Measurements from ENCODE around the gene FYN.

The FYN gene

DNA sequence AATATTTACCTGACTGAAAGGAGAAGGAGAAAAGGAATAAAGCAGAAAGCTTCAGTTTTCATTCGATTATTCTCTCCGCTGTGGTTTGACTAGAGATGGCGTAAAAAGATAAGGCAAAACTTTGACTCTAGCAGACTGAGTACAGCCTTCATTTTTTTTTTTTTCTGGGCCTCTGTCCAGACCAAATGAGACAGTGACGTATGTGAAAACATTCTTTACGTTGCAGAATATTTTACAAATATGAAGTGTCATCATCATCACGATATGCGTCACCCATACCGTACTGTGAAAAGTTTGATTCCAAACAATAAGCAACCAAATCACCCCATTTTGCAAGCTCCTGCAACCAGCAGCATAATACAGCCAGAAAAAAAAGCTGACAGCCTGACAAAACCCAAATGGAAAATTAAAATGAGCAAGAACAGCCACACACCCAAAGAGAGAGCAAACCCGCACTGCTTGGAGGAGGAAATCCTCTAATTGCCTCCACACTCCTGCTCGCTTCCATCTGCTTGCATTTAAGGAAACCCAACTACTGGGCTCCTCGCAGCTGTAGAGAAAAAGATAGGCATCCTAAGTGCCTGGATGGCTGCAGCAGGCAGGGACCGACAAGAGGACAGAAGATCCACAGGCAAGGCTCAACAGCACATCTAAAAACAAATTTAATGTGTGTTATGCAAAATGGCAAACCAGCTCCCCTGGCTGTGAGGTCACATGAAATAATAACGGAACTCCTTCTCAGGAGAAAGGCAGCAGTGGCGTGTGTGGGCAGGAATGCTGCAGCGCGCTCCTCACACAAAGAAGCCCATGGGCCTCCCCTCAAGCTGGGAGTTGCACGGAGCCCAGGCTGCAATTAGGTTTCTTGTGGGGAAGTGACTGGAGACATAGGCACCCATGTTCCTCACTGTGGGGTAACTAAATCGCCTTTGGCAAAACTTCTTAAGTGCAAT lies 113.1 kb downstream of the FYN start:
- TF ChIP-seq EP300 (IDR thresholded peaks at IDR 0.05; ENCODE audit: borderline replicate concordance) (no peak), RAD21 (IDR thresholded peaks at IDR 0.05; ENCODE audit: low read depth) (no peak)

DNA sequence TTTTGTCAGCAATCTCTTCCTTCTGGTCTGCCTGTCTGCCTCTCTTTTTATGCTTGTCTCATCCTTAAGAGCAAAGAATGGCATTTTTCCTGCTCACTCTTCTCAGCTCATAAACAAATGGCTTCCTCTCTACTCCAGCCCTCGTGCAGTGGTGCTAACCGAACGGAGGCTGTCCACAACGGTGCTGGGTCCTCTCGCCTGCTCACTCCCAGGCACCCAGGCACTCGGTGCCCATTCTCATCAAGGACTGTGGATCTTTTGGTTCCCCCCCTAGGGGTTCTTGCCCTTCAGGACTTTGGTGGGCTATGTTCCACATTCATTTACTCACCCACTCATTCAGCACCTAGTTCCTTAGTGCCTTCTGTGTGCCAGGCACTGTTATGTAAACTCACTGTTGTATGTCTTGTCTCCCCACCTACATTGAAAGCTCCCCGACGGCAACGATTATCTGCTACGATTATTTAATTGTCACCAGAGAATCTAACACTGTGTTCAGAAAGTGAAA lies 113.9 kb downstream of the FYN start:
- TF ChIP-seq CEBPB (IDR thresholded peaks at IDR 0.05): no peak
- no peak for TF ChIP-seq NFIC (IDR thresholded peaks at IDR 0.05)
- no peak for TF ChIP-seq EP300 (IDR thresholded peaks at IDR 0.05; ENCODE audit: borderline replicate concordance)
- no peak for TF ChIP-seq RAD21 (IDR thresholded peaks at IDR 0.05; ENCODE audit: low read depth)
- TF ChIP-seq, protein P1, sequence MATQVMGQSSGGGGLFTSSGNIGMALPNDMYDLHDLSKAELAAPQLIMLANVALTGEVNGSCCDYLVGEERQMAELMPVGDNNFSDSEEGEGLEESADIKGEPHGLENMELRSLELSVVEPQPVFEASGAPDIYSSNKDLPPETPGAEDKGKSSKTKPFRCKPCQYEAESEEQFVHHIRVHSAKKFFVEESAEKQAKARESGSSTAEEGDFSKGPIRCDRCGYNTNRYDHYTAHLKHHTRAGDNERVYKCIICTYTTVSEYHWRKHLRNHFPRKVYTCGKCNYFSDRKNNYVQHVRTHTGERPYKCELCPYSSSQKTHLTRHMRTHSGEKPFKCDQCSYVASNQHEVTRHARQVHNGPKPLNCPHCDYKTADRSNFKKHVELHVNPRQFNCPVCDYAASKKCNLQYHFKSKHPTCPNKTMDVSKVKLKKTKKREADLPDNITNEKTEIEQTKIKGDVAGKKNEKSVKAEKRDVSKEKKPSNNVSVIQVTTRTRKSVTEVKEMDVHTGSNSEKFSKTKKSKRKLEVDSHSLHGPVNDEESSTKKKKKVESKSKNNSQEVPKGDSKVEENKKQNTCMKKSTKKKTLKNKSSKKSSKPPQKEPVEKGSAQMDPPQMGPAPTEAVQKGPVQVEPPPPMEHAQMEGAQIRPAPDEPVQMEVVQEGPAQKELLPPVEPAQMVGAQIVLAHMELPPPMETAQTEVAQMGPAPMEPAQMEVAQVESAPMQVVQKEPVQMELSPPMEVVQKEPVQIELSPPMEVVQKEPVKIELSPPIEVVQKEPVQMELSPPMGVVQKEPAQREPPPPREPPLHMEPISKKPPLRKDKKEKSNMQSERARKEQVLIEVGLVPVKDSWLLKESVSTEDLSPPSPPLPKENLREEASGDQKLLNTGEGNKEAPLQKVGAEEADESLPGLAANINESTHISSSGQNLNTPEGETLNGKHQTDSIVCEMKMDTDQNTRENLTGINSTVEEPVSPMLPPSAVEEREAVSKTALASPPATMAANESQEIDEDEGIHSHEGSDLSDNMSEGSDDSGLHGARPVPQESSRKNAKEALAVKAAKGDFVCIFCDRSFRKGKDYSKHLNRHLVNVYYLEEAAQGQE (IDR thresholded peaks at IDR 0.05; ENCODE audit: low read depth): no peak
- no peak for TF ChIP-seq TAF1 (IDR thresholded peaks at IDR 0.05; ENCODE audit: low read depth)
- TF ChIP-seq, protein P2, sequence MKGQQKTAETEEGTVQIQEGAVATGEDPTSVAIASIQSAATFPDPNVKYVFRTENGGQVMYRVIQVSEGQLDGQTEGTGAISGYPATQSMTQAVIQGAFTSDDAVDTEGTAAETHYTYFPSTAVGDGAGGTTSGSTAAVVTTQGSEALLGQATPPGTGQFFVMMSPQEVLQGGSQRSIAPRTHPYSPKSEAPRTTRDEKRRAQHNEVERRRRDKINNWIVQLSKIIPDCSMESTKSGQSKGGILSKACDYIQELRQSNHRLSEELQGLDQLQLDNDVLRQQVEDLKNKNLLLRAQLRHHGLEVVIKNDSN (IDR thresholded peaks at IDR 0.05): no peak
- no peak for TF ChIP-seq CREB1 (IDR thresholded peaks at IDR 0.05; ENCODE audit: low read depth)
- TF ChIP-seq ZBTB7A (IDR thresholded peaks at IDR 0.05; ENCODE audit: low read depth): no peak
- TF ChIP-seq, protein P3, sequence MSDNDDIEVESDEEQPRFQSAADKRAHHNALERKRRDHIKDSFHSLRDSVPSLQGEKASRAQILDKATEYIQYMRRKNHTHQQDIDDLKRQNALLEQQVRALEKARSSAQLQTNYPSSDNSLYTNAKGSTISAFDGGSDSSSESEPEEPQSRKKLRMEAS (IDR thresholded peaks at IDR 0.05): no peak

DNA sequence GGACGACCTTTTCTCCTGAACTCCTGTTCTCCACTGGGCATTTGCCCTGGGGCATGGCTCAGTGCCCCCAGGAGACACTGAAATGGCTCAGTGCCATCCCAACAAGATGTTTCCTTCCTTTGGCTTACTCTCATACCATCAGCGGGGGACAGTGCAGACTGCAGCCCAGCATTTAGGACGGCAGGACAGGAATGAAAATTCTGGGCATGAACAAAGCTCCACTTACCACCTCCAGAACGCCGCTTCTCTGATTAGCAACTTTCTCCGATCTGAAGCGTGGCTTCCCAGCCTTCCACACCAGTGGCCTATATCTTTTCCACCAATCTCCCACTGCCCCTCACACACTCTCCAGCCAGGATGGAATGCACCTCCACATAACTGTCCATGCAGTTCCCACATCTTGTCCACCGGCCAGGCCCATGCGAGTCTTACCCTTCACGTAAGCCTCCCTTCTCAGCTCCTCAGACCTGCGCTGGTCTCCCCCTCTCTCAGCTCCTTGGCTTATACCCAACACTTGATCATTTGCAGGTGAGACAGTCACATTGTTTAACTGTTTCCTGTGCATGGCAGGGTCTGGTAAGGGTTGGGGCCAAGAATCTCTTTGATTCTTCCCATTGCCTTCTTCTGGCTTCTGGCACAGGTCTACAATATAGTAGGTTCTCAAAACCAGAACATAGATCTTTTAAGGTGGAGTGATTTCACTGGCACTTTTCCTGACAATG lies 114.5 kb downstream of the FYN start:
- TF ChIP-seq, protein P1 (IDR thresholded peaks at IDR 0.05; ENCODE audit: low read depth): no peak
- TF ChIP-seq NFIC (IDR thresholded peaks at IDR 0.05) (no peak), CEBPB (IDR thresholded peaks at IDR 0.05) (no peak), TCF12 (IDR thresholded peaks at IDR 0.05; ENCODE audit: low read depth) (no peak), TEAD4 (IDR thresholded peaks at IDR 0.05) (no peak), EP300 (IDR thresholded peaks at IDR 0.05; ENCODE audit: borderline replicate concordance) (no peak), YY1 (IDR thresholded peaks at IDR 0.05; ENCODE audit: low read depth) (no peak)
- TF ChIP-seq, protein P3 (IDR thresholded peaks at IDR 0.05): no peak

DNA sequence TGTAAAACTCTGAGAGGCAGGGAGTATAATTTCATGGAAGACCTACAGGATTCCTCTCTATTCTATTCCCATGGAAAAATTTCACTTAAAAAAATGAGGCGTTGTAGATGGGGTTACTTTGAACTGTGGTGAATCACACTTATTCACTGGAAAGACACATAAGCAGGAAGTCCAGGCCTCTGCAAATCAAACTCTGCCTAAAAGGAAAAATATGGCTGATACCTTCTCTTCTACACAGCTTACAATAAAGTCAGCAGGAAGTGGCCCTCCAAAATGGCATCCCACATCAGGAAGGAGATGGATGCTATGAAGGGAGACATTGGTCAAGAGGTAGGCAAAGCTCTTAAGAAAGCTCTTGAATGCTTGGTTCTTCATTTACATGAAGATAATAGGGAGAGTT lies 115.9 kb downstream of the FYN start:
- TF ChIP-seq, protein P3 (IDR thresholded peaks at IDR 0.05): no peak
- TF ChIP-seq EGR1 (IDR thresholded peaks at IDR 0.05): no peak
- no peak for TF ChIP-seq NFIC (IDR thresholded peaks at IDR 0.05)
- no peak for TF ChIP-seq TCF12 (IDR thresholded peaks at IDR 0.05; ENCODE audit: low read depth)
- TF ChIP-seq, protein P1 (IDR thresholded peaks at IDR 0.05; ENCODE audit: low read depth): no peak
- no peak for TF ChIP-seq RAD21 (IDR thresholded peaks at IDR 0.05; ENCODE audit: low read depth)
- no peak for TF ChIP-seq EP300 (IDR thresholded peaks at IDR 0.05; ENCODE audit: borderline replicate concordance)
- no peak for TF ChIP-seq TEAD4 (IDR thresholded peaks at IDR 0.05)
- no peak for TF ChIP-seq ZBTB7A (IDR thresholded peaks at IDR 0.05; ENCODE audit: low read depth)
- TF ChIP-seq YY1 (IDR thresholded peaks at IDR 0.05; ENCODE audit: low read depth): no peak
- TF ChIP-seq, protein P2 (IDR thresholded peaks at IDR 0.05): no peak
- no peak for TF ChIP-seq CEBPB (IDR thresholded peaks at IDR 0.05)
- no peak for TF ChIP-seq CREB1 (IDR thresholded peaks at IDR 0.05; ENCODE audit: low read depth)
- TF ChIP-seq FOXM1 (IDR thresholded peaks at IDR 0.05; ENCODE audit: borderline replicate concordance, low read depth): no peak

Measured in Ishikawa (cell line).